Measurements from ENCODE around the gene ZBED6. TPM values are rescaled to one million over a fixed set of nuclear protein-coding genes. Genes with fewer than 3 reads are reported as not detected.
A peak's percentile ranks its signal among the peaks of the same experiment; 100 is the strongest.
"Not testable (repeated sequence)": the region's sequence is repeated elsewhere in the genome, so short reads cannot be mapped to it uniquely, and the experiment has no call there.

Gene ZBED6, protein sequence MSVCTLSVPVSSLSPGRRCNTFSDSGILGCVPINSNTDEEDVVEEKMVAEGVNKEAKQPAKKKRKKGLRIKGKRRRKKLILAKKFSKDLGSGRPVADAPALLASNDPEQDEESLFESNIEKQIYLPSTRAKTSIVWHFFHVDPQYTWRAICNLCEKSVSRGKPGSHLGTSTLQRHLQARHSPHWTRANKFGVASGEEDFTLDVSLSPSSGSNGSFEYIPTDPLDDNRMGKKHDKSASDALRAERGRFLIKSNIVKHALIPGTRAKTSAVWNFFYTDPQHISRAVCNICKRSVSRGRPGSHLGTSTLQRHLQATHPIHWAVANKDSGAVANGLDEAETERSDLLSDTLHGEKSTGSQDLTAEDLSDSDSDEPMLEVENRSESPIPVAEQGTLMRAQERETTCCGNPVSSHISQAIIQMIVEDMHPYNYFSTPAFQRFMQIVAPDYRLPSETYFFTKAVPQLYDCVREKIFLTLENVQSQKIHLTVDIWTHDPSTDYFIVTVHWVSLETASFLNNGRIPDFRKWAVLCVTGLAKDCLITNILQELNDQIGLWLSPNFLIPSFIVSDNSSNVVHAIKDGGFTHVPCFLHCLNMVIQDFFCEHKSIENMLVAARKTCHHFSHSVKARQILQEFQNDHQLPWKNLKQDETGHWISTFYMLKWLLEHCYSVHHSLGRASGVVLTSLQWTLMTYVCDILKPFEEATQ (N-terminal part only)
- total RNA-seq (2014; rRNA removed; shearing (Covaris generic)), result 3.6 and 7.1 TPM in 2 replicates

DNA sequence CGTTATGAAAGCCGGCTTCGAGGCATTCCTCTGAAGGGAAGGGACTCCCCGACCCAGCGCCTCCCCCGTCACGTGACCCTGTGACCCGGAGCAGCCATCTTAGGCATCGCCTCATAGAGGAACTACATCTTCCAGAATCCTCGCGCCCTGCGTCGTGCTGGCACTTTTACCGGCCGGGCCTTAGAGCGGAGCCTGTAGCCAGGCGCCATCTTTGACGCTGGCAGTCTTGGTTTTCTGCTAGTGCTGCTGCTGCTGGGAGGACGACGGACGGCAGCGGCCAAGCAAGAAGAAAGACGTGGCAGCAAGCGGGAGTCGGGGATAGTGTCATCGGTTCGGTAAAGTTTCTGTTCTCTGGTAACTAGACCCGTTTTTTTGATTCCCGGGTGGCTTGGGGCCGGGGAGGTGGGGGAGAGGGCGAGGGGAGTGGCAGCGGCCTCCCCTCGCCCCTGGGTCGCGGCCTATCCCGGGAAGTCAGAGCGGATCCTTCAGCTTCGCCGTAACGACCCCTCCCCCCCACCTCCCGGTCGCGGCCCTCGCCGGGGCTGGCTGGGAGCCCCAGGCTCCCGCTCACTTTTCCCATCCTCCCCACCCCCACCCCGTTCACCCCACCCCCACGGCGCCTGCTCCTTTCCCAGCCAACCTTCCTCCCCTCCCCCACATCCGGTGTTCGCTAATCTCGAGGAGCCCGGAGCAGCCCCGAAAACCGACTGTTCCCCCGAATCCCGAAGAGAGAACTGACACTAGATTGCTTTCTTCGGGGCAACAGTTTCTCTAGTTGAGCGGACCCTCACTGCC, at the start of gene ZBED6, which contains the start of gene ZC3H11A:
TSS of gene ZBED6 (plus strand) at position 183 of the 795 bp plus-strand sequence. CDS start 1,900 bp downstream, outside the sequence.
TSS of gene ZC3H11A (plus strand) at position 183 of the 795 bp plus-strand sequence. CDS start 21,448 bp downstream, outside the sequence.
- peaks cover 10% of the 10 kb centered on the region for H3K36me3 ChIP-seq (replicated peaks; ENCODE audit: control insufficient read depth, insufficient read depth, low read length)
- DNase-seq, result peak; percentile 93
- peak within 1 kb of the TSS; percentile 81 for H3K4me3 ChIP-seq (ENCODE audit: insufficient read depth, low read depth, low read length)
- H3K27me3 ChIP-seq (ENCODE audit: control insufficient read depth, insufficient read depth, low read length), result no peaks in the 10 kb centered on the region

DNA sequence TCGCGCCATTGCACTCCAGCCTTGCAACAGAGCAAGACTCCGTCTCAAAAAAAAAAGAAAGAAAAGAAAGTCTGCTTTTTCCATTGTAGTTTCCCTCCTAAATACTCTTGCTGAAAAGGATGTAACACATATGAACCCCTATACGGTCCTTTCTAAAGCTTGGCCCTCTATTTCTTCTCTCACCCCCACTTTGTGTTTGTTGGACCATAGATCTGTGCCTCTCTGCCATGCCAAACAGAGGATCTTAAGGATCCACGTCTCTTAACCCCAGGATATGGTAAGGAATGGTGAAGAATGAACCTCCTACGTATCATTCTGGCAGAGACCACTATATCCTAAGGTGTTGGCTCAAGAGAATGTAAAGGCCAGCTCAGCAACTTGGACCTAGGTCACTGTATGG, 49.1 kb upstream of the ZBED6 start:
- Histone ChIP-seq H3K4me3 (ENCODE audit: insufficient read depth, low read depth, low read length) (no peak overlapping the region), H3K36me3 (replicated peaks; ENCODE audit: control insufficient read depth, insufficient read depth, low read length) (no peaks in the 10 kb centered on the region), H3K27me3 (ENCODE audit: control insufficient read depth, insufficient read depth, low read length) (no peaks in the 10 kb centered on the region)
- DNase-seq, result no peak

DNA sequence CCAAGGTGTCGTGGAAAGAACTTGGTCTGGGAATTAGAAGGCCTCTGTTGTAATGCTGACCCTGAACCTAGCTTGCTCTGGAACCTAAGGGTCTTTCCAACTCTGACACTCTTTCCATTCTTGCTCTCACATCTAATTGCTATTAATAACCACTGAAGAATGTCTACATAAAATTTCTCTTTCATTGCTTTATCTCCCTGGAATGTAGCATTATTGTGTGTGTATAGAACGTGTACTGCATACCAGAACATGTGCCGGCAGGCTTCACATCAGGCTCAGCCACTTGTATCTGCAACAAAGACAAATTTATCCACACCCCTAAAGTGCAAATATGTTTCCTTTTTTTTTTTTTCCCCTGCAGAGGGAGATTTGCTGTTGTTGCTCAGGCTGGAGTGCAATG, 44.4 kb upstream of the ZBED6 start:
- no peaks in the 10 kb centered on the region for H3K36me3 ChIP-seq (replicated peaks; ENCODE audit: control insufficient read depth, insufficient read depth, low read length)
- no peaks in the 10 kb centered on the region for H3K27me3 ChIP-seq (ENCODE audit: control insufficient read depth, insufficient read depth, low read length)
- H3K4me3 ChIP-seq (ENCODE audit: insufficient read depth, low read depth, low read length), result no peak overlapping the region
- no peak for DNase-seq

DNA sequence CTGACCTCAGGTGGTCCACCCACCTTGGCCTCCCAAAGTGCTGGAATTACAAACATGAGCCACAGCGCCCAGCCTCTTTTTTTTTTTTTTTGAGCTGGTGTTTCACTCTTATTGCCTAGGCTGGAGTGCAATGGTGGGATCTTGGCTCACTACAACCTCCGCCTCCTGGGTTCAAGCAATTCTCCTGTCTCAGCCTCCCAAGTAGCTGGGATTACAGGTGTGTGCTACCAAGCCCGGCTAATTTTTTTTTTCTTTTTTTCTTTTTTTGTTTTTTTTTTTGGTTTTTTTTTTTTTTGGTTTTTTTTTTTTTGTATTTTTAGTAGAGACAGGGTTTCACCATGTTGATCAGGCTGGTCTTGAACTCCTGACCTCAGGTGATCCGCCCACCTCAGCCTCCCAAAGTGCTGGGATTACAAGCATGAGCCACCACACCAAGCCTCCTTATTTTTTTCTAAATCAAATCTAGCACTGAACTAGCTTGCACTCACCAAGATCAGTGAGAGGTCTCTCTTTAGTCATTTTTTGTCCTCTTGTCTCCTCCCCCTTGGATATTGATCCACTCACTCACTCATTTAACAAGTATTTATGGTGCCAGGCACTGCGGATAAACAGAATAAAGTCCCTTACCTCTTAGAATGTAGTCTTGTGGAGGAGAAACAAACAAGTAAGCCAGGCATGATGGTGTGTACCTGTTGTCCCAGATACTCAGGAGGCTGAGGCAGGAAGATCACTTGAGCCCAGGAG, 43.6 kb upstream of the ZBED6 start:
- DNase-seq; H3K27me3 ChIP-seq (ENCODE audit: control insufficient read depth, insufficient read depth, low read length); H3K4me3 ChIP-seq (ENCODE audit: insufficient read depth, low read depth, low read length); H3K36me3 ChIP-seq (replicated peaks; ENCODE audit: control insufficient read depth, insufficient read depth, low read length): not testable (repeated sequence)

DNA sequence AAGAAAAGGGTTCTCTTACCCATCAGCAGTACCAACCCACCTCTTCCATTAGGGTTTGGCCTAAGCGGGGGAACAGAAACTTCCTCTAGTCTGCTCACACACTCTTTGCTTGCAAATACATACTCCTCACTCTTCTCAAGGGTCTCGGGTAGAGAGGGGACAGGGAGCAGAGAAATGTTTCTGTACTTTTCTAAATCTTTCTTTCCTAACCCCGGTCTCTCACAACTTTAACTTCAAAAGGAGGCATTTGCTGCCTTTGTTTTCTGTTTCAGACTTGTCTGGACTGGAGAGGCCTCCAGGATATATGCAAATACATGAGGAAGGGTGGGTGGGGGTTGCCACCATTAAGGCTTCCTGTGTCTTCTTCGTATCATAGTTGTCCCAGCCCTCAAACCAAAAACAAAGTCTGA, 41.0 kb upstream of the ZBED6 start:
- H3K36me3 ChIP-seq (replicated peaks; ENCODE audit: control insufficient read depth, insufficient read depth, low read length), result no peaks in the 10 kb centered on the region
- no peak overlapping the region for H3K4me3 ChIP-seq (ENCODE audit: insufficient read depth, low read depth, low read length)
- H3K27me3 ChIP-seq (ENCODE audit: control insufficient read depth, insufficient read depth, low read length), result no peaks in the 10 kb centered on the region
- DNase-seq, result no peak

DNA sequence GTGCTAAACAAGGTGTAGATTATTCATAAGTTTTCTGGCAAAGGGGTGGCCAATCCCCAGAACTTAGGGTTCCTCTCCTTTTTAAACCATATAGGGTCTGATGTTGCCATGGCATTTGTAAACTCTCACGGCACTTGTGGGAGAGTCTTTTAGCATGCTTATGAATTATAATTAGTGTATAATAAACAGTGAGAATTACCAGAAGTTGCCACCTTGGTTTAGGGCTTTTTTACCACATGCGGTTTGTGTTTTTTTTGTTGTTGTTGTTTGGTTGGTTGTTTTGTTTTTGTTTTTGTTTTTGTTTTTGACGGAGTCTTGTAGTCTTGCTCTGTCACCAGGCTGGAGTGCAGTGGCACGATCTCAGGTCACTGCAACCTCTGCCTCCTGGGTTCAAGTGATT, 39.4 kb upstream of the ZBED6 start:
- no peaks in the 10 kb centered on the region for H3K27me3 ChIP-seq (ENCODE audit: control insufficient read depth, insufficient read depth, low read length)
- DNase-seq, result no peak
- no peak overlapping the region for H3K4me3 ChIP-seq (ENCODE audit: insufficient read depth, low read depth, low read length)
- no peaks in the 10 kb centered on the region for H3K36me3 ChIP-seq (replicated peaks; ENCODE audit: control insufficient read depth, insufficient read depth, low read length)

DNA sequence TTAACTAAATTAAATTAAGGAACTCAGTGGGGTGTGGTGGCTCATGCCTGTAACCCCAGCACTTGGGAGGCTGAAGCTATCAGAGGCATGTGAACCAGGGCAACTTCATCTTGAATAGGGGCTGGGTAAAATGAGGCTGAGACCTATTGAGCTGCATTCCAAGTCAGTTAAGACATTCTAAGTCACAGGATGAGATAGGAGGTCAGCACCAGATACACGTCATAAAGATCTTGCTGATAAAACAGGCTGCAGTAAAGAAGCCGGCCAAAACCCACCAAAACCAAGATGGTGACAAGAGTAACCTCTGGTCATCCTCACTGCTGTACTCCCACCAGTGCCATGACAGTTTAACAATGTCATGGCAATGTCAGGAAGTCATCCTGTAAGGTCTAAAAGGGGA, 36.7 kb upstream of the ZBED6 start:
- not testable (repeated sequence) for H3K36me3 ChIP-seq (replicated peaks; ENCODE audit: control insufficient read depth, insufficient read depth, low read length); H3K4me3 ChIP-seq (ENCODE audit: insufficient read depth, low read depth, low read length); DNase-seq; H3K27me3 ChIP-seq (ENCODE audit: control insufficient read depth, insufficient read depth, low read length)

DNA sequence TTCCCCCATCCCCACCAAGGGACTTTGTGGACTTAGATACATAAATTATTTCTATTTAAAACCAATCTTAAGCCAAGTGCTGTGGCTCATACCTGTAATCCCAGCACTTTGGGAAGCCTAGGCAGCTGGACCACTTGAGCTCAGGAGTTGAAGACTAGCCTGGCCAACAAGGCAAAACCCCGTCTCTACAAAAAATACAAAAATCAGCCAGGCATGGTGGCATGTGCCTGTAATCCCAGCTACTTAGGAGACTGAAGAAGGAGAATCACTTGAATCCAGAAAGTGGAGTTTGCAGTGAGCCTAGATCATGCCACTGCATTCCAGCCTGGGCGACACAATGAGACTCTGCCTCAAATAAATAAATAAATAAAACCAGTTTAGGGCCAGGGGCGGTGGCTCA, 34.9 kb upstream of the ZBED6 start:
- Histone ChIP-seq H3K4me3 (ENCODE audit: insufficient read depth, low read depth, low read length) (no peak overlapping the region), H3K27me3 (ENCODE audit: control insufficient read depth, insufficient read depth, low read length) (no peaks in the 10 kb centered on the region), H3K36me3 (replicated peaks; ENCODE audit: control insufficient read depth, insufficient read depth, low read length) (no peaks in the 10 kb centered on the region)
- DNase-seq, result no peak

DNA sequence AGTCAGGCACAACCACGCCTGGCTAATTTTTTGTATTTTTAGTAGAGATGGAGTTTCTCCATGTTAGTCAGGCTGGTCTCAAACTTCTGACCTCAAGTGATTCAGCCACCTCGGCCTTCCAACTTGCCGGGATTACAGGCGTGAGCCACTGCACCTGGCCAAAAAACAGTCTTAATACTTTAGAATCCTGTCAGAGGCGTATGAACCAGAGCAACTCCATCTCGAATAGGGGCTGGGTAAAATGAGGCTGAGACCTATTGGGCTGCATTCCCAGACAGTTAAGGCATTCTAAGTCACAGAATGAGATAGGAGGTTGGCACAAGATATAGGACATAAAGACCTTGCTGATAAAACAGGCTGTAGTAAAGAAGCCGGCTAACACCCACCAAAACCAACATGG, 33.5 kb upstream of the ZBED6 start:
- not testable (repeated sequence) for H3K4me3 ChIP-seq (ENCODE audit: insufficient read depth, low read depth, low read length); H3K27me3 ChIP-seq (ENCODE audit: control insufficient read depth, insufficient read depth, low read length); H3K36me3 ChIP-seq (replicated peaks; ENCODE audit: control insufficient read depth, insufficient read depth, low read length); DNase-seq

DNA sequence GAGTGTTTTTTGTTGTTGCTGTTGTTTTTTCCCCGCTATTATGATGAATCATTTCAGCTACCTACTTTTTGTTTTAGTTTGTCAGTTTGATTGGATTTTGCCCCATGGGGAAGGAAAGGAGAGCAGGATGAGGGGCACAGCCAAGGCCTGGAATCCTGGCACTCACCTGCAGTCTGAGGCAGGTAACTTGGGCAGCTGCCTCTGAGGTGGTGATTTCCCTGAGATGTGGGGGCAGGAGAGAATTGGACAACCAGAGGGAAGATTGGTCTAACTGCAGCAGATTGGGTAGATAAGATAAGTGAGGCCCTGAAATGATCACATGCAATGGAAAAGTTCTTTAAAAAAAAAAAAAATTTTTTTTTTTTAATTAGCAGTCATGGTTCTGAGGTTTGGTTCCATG, 31.9 kb upstream of the ZBED6 start:
- no peak overlapping the region for H3K4me3 ChIP-seq (ENCODE audit: insufficient read depth, low read depth, low read length)
- DNase-seq, result no peak
- H3K36me3 ChIP-seq (replicated peaks; ENCODE audit: control insufficient read depth, insufficient read depth, low read length), result no peaks in the 10 kb centered on the region
- no peaks in the 10 kb centered on the region for H3K27me3 ChIP-seq (ENCODE audit: control insufficient read depth, insufficient read depth, low read length)

DNA sequence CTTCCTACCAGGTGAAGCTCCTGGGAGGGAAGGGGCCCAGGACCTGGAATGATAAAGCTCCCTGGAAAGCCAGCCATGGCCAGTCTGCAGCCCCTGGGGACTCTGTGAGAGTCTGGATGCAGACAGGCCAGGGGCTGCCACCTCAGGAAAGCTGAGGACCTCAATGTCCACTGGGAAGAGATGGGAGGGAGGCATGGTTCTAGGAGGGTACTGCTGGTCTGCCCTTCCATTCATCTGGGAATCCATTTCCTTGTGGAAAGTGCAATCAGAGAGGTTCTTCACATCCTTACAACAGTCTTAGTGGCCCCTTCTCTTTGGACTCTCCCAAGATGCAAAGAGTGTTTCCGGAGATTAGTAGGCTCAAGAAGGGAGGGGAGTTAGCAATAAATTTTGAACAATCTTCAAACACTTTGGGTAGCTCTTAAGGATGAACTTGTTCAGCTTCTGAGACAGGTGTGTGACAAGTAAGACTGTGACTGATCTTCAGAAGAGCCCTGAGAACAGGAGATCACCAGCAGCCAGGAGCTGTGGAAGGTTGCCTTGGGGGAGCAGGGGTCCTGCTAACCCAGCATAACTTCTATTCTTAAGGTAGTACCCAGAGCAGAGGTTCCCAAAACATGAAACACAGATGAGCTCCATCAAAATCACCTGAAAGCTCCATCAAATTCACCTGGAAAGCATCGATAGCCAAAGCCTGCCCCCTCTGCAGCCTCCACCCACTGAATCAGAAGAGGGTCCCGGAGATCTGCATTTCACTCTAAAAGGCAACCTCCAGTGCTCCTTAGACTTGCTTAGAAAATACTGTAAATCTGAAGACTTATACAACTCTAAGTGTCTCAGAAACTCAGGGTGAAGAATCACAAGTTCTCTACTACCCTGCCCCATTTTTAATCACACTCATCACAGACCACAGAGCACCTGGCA, 31.1 kb upstream of the ZBED6 start:
- no peak overlapping the region for H3K4me3 ChIP-seq (ENCODE audit: insufficient read depth, low read depth, low read length)
- DNase-seq, result no peak
- no peaks in the 10 kb centered on the region for H3K27me3 ChIP-seq (ENCODE audit: control insufficient read depth, insufficient read depth, low read length)
- no peaks in the 10 kb centered on the region for H3K36me3 ChIP-seq (replicated peaks; ENCODE audit: control insufficient read depth, insufficient read depth, low read length)

DNA sequence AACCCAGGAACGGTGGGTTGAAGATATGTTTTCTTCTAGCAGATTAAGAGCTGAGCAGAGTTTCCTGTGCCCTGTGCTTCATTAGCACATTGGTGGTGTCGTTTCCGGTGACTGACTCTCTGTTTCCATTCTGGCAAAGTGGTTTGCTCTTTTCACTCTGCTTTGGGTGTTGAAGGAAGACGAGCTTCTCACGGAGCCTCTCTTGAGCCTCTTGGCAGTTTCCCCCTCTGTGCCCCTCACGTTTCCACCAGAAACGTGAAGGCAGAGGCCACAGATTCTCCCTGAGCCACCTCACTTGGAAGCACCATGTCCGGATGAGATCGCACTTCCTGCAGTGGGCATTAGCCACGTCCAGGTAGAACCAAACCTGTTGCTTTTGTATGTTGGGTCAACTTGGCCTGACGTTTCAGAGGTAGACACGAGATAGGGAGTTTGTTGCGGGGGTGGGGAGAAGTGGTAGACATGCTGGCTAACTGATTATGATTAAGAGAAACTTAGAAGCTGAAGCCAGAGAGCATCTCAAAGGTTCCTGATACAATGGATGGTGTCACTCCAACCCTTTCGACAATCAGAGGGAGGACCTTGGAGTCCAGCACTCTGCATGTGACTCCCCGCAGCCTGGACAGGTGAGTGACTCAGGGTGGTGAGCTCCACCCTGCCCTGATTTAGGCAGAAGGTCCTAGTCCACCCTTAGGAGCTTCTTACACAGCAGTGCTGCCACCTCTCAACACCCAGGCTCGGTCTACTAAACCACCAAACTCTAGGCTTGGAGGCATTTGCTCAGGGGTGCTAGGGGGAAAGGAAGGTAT, 30.2 kb upstream of the ZBED6 start, which contains the start of gene LAX1:
TSS of gene LAX1 (plus strand) at position 155 of the 809 bp plus-strand sequence. CDS start at position 538, 383 bp downstream.
- DNase-seq, result no peak

More for the DNA sequence above, 30.2 kb upstream of the ZBED6 start, which contains the start of gene LAX1:
- Histone ChIP-seq H3K4me3 (ENCODE audit: insufficient read depth, low read depth, low read length) (no peak within 1 kb of the TSS), H3K27me3 (ENCODE audit: control insufficient read depth, insufficient read depth, low read length) (no peaks in the 10 kb centered on the region), H3K36me3 (replicated peaks; ENCODE audit: control insufficient read depth, insufficient read depth, low read length) (no peaks in the 10 kb centered on the region)
